Keratinocyte (primary cell): ENCODE results near the gene SEC61B. TPM values are rescaled to one million over a fixed set of nuclear protein-coding genes. Genes with fewer than 3 reads are reported as not detected.

ENCODE experiments used
- DNase-seq: peaks from one replicate; pipeline ENCODE4 v3.0.0-alpha.2; 2011; ENCODE audit warnings: low read depth, missing footprints, low spot score
- FAIRE-seq: peaks from 2 replicates; lab custom pipeline; 2011; peaks lifted over from hg19 to GRCh38; lab: Jason Lieb, UNC
- H2AFZ ChIP-seq: 2 replicates; pipeline ENCODE4 v1.6.0; 2012; ENCODE audit warnings: low read length, control low read depth, inconsistent platforms; ENCODE audit not compliant: control insufficient read depth
- H3K27ac ChIP-seq: 2 replicates; pipeline ENCODE4 v1.5.1; 2011; ENCODE audit warnings: low read length; ENCODE audit not compliant: control insufficient read depth, insufficient read depth
- H3K27me3 ChIP-seq: 3 replicates; pipeline ENCODE4 v1.6.0; 2011; ENCODE audit warnings: low read length; ENCODE audit not compliant: control insufficient read depth, insufficient read depth; ENCODE audit errors: extremely low read depth
- H3K36me3 ChIP-seq, 2 experiments: 2 replicates in 1 of 2; 3 replicates in 1 of 2; pipeline ENCODE4 v1.5.1; 2011; ENCODE audit warnings: low read length in 2 of 2, mild to moderate bottlenecking in 1 of 2; ENCODE audit not compliant: control insufficient read depth in 2 of 2, insufficient read depth in 2 of 2; ENCODE audit errors: extremely low read depth in 1 of 2
- H3K4me1 ChIP-seq: 3 replicates; pipeline ENCODE4 v1.5.1; 2011; ENCODE audit warnings: low read length; ENCODE audit not compliant: control insufficient read depth, insufficient read depth; ENCODE audit errors: extremely low read depth
- H3K4me2 ChIP-seq: 3 replicates; pipeline ENCODE4 v1.6.0; 2011; ENCODE audit warnings: low read depth, low read length; ENCODE audit not compliant: control insufficient read depth, insufficient read depth; ENCODE audit errors: extremely low read depth
- H3K4me3 ChIP-seq, 3 experiments: fragments of 200-600 bp in 1 of 3; sonication (generic) in 1 of 3; 2 replicates in 2 of 3; 3 replicates in 1 of 3; pipeline ENCODE4 v1.5.1; 2011 to 2016; ENCODE audit warnings: low read length in 3 of 3, mild to moderate bottlenecking in 3 of 3, control low read depth in 2 of 3, inconsistent platforms in 1 of 3, low read depth in 1 of 3, mixed read lengths in 1 of 3, mixed run types in 1 of 3, moderate library complexity in 1 of 3; ENCODE audit not compliant: control insufficient read depth in 2 of 3, insufficient read depth in 2 of 3; ENCODE audit errors: extremely low read depth in 1 of 3
- H3K79me2 ChIP-seq: 2 replicates; pipeline ENCODE4 v1.6.0; 2012; ENCODE audit warnings: low read length; ENCODE audit not compliant: control insufficient read depth, insufficient read depth
- H3K9ac ChIP-seq: 3 replicates; pipeline ENCODE4 v1.6.0; 2011; ENCODE audit warnings: low read length; ENCODE audit not compliant: control insufficient read depth, insufficient read depth; ENCODE audit errors: extremely low read depth
- H3K9me1 ChIP-seq: 3 replicates; pipeline ENCODE4 v1.6.0; 2011; ENCODE audit warnings: low read length; ENCODE audit not compliant: control insufficient read depth, insufficient read depth; ENCODE audit errors: extremely low read depth
- H3K9me3 ChIP-seq: 2 replicates; pipeline ENCODE4 v1.5.1; 2012; ENCODE audit warnings: low read depth, low read length; ENCODE audit not compliant: control insufficient read depth
- H4K20me1 ChIP-seq: 3 replicates; pipeline ENCODE4 v1.6.0; 2011; ENCODE audit warnings: low read length; ENCODE audit not compliant: control insufficient read depth, insufficient read depth; ENCODE audit errors: extremely low read depth
- CTCF ChIP-seq, 3 experiments: IDR thresholded peaks in 1 of 3; conservative IDR thresholded peaks in 1 of 3; optimal IDR thresholded peaks in 1 of 3; 2 replicates in 2 of 3; 3 replicates in 1 of 3; pipeline versions ENCODE3 to v1.5.1; 2011; ENCODE audit warnings: low read length in 3 of 3, mild to moderate bottlenecking in 3 of 3, moderate library complexity in 2 of 3, control low read depth in 1 of 3, inconsistent platforms in 1 of 3; ENCODE audit not compliant: insufficient read depth in 2 of 3; ENCODE audit errors: extremely low read depth in 1 of 3
- EZH2 ChIP-seq: IDR thresholded peaks from one replicate; pipeline ENCODE4 v1.6.1; 2012; ENCODE audit warnings: inconsistent platforms, mild to moderate bottlenecking, low read length, moderate library complexity
- dilution Hi-C: fragments of 300-500 bp; cut with MboI; formaldehyde crosslinking; loops from one replicate; pipeline ENCODE4 v1.7.0; 2020; ENCODE audit warnings: low sequenced_read_pairs; ENCODE audit not compliant: extremely low pct_ligation_motif_present
- polyA plus RNA-seq, 5 experiments: library from polyadenylated mRNA; depleted of rRNA in 3 of 5; stranded (reverse) in 3 of 5; stranded (forward) in 1 of 5; unstranded in 1 of 5; fragments of >200 nt; gene quantifications; 1 replicate in 1 of 5; 2 replicates in 3 of 5; 3 replicates in 1 of 5; pipeline versions ENCODE4 v1.2.1 to v1.2.3, GENCODE V29; 2011 to 2012; ENCODE audit warnings: missing spikeins in 2 of 5, low read depth in 1 of 5, low replicate concordance in 1 of 5

The SEC61B gene
- polyA plus RNA-seq, 1 donor (not counting 4 experiments of a cell fraction or from before 2014, with no cell fraction given) = 207 TPM

- Histone ChIP-seq H2AFZ (no peak overlapping the region), H4K20me1 (no peaks in the 10 kb centered on the region), H3K9me1 (no peaks in the 10 kb centered on the region), H3K9me3 (no peaks in the 10 kb centered on the region), H3K79me2 (no peaks in the 10 kb centered on the region), H3K27ac (no peak overlapping the region), H3K4me3 (no peak overlapping the region), H3K4me1 (peaks cover 2% of the 10 kb centered on the region), H3K36me3 (no peaks in the 10 kb centered on the region), H3K9ac (no peak overlapping the region), H3K4me2 (no peak overlapping the region), H3K27me3 (no peaks in the 10 kb centered on the region)
- dilution Hi-C loops = no loop called here
- FAIRE-seq = no peak
- no peak for DNase-seq
- TF ChIP-seq CTCF (optimal IDR thresholded peaks at IDR 0.05 in 1 of 3, IDR thresholded peaks at IDR 0.05 in 1 of 3, conservative IDR thresholded peaks at IDR 0.05 in 1 of 3; ENCODE audit: extremely low read depth in 1 of 3, insufficient read depth in 2 of 3, low read length in 3 of 3) (no peak), EZH2 (no peak)
Measured at GRCh38 chr9:99181621-99182020, 40.5 kb upstream of the SEC61B start.

- no peak overlapping the region for H2AFZ ChIP-seq
- H3K27me3 ChIP-seq = peaks cover 4% of the 10 kb centered on the region
- H3K27ac ChIP-seq = no peak overlapping the region
- H3K79me2 ChIP-seq = no peaks in the 10 kb centered on the region
- dilution Hi-C loops = no loop called here
- no peak for FAIRE-seq
- no peaks in the 10 kb centered on the region for H4K20me1 ChIP-seq
- H3K9ac ChIP-seq = no peak overlapping the region
- H3K4me1 ChIP-seq = peaks cover 2% of the 10 kb centered on the region
- H3K9me1 ChIP-seq = no peaks in the 10 kb centered on the region
- no peak for DNase-seq
- no peaks in the 10 kb centered on the region for H3K36me3 ChIP-seq
- no peak overlapping the region for H3K4me3 ChIP-seq
- TF ChIP-seq CTCF (optimal IDR thresholded peaks at IDR 0.05 in 1 of 3, IDR thresholded peaks at IDR 0.05 in 1 of 3, conservative IDR thresholded peaks at IDR 0.05 in 1 of 3; ENCODE audit: extremely low read depth in 1 of 3, insufficient read depth in 2 of 3, low read length in 3 of 3) (no peak), EZH2 (no peak)
- no peak overlapping the region for H3K4me2 ChIP-seq
- no peaks in the 10 kb centered on the region for H3K9me3 ChIP-seq
Measured at GRCh38 chr9:99182356-99182755, 39.7 kb upstream of the SEC61B start.
